Osteoblast (primary cell): Measurements from ENCODE around the gene C6orf47. TPM values are rescaled to one million over a fixed set of nuclear protein-coding genes. Genes with fewer than 3 reads are reported as not detected.
A peak's percentile ranks its signal among the peaks of the same experiment; 100 is the strongest.

ENCODE experiments used
- DNase-seq: peaks from one replicate; pipeline ENCODE4 v3.0.0; 2011; ENCODE audit warnings: low spot score, mixed read lengths; ENCODE audit not compliant: insufficient read length; ENCODE audit errors: missing footprints
- H2AFZ ChIP-seq: 2 replicates; pipeline ENCODE4 v1.6.0; 2011; ENCODE audit warnings: mild to moderate bottlenecking, low read length
- H3K27ac ChIP-seq: 2 replicates; pipeline ENCODE4 v1.5.1; 2011; ENCODE audit warnings: mild to moderate bottlenecking, low read depth, low read length, moderate library complexity
- H3K27me3 ChIP-seq: 2 replicates; pipeline ENCODE4 v1.6.0; 2012; ENCODE audit warnings: mild to moderate bottlenecking, control low read depth, inconsistent platforms, low read length, moderate library complexity; ENCODE audit not compliant: insufficient read depth
- H3K36me3 ChIP-seq: 2 replicates; pipeline ENCODE4 v1.5.1; 2011; ENCODE audit warnings: mild to moderate bottlenecking, low read length, control low read depth, moderate library complexity; ENCODE audit not compliant: insufficient read depth
- H3K4me1 ChIP-seq: 2 replicates; pipeline ENCODE4 v1.5.1; 2011; ENCODE audit warnings: mild to moderate bottlenecking, low read length, control low read depth, moderate library complexity; ENCODE audit not compliant: insufficient read depth
- H3K4me2 ChIP-seq: 2 replicates; pipeline ENCODE4 v1.6.0; 2011; ENCODE audit warnings: mild to moderate bottlenecking, low read length; ENCODE audit not compliant: insufficient read depth
- H3K4me3 ChIP-seq: fragments of 200-600 bp; sonication (generic); 3 replicates; pipeline ENCODE4 v1.5.1; 2012; ENCODE audit warnings: mild to moderate bottlenecking, low read length, inconsistent platforms; ENCODE audit not compliant: insufficient read depth
- H3K79me2 ChIP-seq: 2 replicates; pipeline ENCODE4 v1.6.0; 2012; ENCODE audit warnings: mild to moderate bottlenecking, low read length, control low read depth, inconsistent platforms; ENCODE audit not compliant: insufficient read depth
- H3K9me3 ChIP-seq: 2 replicates; pipeline ENCODE4 v1.5.1; 2011; ENCODE audit warnings: low read depth, low read length, control low read depth
- H4K20me1 ChIP-seq: 2 replicates; pipeline ENCODE4 v1.6.0; 2012; ENCODE audit warnings: mild to moderate bottlenecking, low read length, control low read depth; ENCODE audit not compliant: insufficient read depth
- total RNA-seq: library from RNA; depleted of rRNA; stranded (reverse); fragments of >200 nt; gene quantifications from 2 replicates; pipeline ENCODE4 v1.2.3, GENCODE V29; 2012
- TF ChIP-seq, protein P1 (sequence below): IDR thresholded peaks from 2 replicates; pipeline ENCODE4 v1.5.1; 2011; ENCODE audit warnings: mild to moderate bottlenecking, low read depth, low read length, moderate library complexity; ENCODE audit errors: extremely low read depth

Gene C6orf47
- total RNA-seq, 1 donor, result 21.7 TPM

- peaks cover 19% of the 10 kb centered on the region for H3K4me1 ChIP-seq
- DNase-seq, result peak; percentile 97
- no peaks in the 10 kb centered on the region for H3K9me3 ChIP-seq
- peak overlapping the region; percentile 95 for H3K4me3 ChIP-seq
- peak overlapping the region; percentile 92 for H3K4me2 ChIP-seq
- H3K27ac ChIP-seq, result peak overlapping the region; percentile 99
- H4K20me1 ChIP-seq, result peaks cover 8% of the 10 kb centered on the region
- no peaks in the 10 kb centered on the region for H3K27me3 ChIP-seq
- peaks cover 65% of the 10 kb centered on the region for H3K79me2 ChIP-seq
- peaks cover 26% of the 10 kb centered on the region for H3K36me3 ChIP-seq
- TF ChIP-seq, protein P1, sequence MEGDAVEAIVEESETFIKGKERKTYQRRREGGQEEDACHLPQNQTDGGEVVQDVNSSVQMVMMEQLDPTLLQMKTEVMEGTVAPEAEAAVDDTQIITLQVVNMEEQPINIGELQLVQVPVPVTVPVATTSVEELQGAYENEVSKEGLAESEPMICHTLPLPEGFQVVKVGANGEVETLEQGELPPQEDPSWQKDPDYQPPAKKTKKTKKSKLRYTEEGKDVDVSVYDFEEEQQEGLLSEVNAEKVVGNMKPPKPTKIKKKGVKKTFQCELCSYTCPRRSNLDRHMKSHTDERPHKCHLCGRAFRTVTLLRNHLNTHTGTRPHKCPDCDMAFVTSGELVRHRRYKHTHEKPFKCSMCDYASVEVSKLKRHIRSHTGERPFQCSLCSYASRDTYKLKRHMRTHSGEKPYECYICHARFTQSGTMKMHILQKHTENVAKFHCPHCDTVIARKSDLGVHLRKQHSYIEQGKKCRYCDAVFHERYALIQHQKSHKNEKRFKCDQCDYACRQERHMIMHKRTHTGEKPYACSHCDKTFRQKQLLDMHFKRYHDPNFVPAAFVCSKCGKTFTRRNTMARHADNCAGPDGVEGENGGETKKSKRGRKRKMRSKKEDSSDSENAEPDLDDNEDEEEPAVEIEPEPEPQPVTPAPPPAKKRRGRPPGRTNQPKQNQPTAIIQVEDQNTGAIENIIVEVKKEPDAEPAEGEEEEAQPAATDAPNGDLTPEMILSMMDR, result no peak
- peak overlapping the region; percentile 88 for H2AFZ ChIP-seq
These were observed 8.9 kb downstream of the C6orf47 start for GRCh38 chr6:31651602-31652191.

GRCh38 chr6:31645325-31645724 is 15.3 kb downstream of the C6orf47 start:
- Histone ChIP-seq H4K20me1 (peaks cover 8% of the 10 kb centered on the region), H3K4me1 (no peaks in the 10 kb centered on the region), H3K4me3 (no peak overlapping the region), H2AFZ (no peak overlapping the region), H3K79me2 (peaks cover 23% of the 10 kb centered on the region), H3K4me2 (no peak overlapping the region), H3K9me3 (no peaks in the 10 kb centered on the region), H3K36me3 (peaks cover 81% of the 10 kb centered on the region), H3K27ac (no peak overlapping the region), H3K27me3 (no peaks in the 10 kb centered on the region)
- TF ChIP-seq, protein P1, result no peak
- peak; percentile 59 for DNase-seq

DNA sequence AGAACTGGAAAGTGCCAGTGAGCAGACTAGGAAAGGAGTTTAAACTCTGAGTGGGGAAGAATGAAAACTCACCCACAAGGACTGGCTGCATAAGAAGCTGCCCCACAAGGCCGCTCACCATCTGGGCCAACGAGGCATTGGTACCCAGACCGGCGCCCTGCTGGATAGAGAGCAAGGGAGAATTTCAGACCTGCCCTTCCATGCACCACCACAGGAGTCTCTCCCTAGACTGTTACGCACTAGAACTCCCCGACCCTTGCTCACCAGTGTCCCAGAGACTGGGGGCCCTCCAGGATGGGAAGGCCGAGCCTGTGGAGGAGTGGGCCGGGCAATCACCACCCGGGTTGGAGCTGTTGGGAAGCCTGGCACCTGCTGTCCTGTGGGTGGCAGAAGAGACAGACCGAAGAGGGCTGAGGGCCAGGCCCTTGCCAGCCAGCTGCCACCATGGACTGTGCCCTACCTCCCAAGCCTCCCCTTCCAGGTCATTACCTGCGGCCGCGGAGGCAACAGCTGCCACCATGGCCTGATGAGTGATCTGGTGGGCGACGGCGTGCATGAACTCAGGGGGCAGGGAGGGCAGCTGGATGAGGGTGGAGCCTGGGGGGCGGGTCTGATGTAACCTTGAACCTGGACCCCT is 16.6 kb downstream of the C6orf47 start:
- H3K9me3 ChIP-seq, result no peaks in the 10 kb centered on the region
- H3K27me3 ChIP-seq, result no peaks in the 10 kb centered on the region
- H3K79me2 ChIP-seq, result peaks cover 10% of the 10 kb centered on the region
- peaks cover 86% of the 10 kb centered on the region for H3K36me3 ChIP-seq
- H4K20me1 ChIP-seq, result peaks cover 6% of the 10 kb centered on the region
- TF ChIP-seq, protein P1, result no peak
- no peak overlapping the region for H3K27ac ChIP-seq
- DNase-seq, result peak; percentile 80
- H2AFZ ChIP-seq, result no peak overlapping the region
- no peak overlapping the region for H3K4me3 ChIP-seq
- H3K4me2 ChIP-seq, result no peak overlapping the region
- peaks cover 7% of the 10 kb centered on the region for H3K4me1 ChIP-seq

DNA sequence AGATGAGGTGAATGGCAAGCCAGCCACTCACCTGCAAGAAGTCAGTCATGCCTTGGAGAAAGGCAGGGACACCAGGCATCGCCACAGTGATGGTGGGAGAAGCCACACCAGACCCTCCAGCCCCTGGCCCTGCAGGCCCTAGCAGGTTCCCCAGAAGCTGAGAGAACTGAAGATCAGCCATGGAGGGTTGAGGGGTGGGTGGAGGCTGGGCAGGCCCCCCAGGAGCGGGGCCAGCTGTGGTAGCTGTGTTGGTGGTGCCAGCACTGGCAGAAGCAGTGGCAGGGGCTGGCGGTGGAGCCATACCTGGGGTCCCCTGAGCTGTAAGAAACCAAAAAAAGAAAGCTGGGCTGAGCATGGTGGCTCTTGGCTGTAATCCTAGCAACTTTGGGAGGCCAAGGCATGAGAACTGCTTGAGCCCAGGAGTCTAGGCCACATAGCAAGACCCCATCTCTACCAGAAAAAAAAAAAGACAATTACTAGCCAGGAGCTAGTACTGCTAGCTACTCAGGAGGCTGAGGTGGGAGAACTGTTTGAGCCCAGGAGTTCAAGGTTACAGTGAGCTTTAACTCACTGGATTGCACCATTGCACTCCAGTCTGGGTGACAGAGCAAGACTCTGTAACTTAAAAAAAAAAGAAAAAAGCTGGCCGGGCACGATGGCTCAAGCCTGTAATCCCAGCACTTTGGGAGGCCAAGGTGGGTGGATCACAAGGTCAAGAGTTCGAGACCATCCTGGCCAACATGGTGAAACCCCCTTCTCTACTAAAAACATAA is 17.6 kb downstream of the C6orf47 start:
- no peak overlapping the region for H2AFZ ChIP-seq
- H3K4me2 ChIP-seq, result no peak overlapping the region
- no peaks in the 10 kb centered on the region for H3K9me3 ChIP-seq
- H3K4me3 ChIP-seq, result no peak overlapping the region
- TF ChIP-seq, protein P1, result no peak
- peak; percentile 75 for DNase-seq
- peaks cover 3% of the 10 kb centered on the region for H3K79me2 ChIP-seq
- H3K27ac ChIP-seq, result no peak overlapping the region
- peaks cover 84% of the 10 kb centered on the region for H3K36me3 ChIP-seq
- no peaks in the 10 kb centered on the region for H3K27me3 ChIP-seq
- peaks cover 7% of the 10 kb centered on the region for H3K4me1 ChIP-seq
- H4K20me1 ChIP-seq, result peaks cover 3% of the 10 kb centered on the region
